Psoas muscle (tissue), 8 donors: ENCODE results near the gene GNAQ. TPM values are rescaled to one million over a fixed set of nuclear protein-coding genes. Genes with fewer than 3 reads are reported as not detected.

Source experiments
- ATAC-seq, 4 donors: fragments of 200-7000 bp; cut with Tn5 transposase; one replicate each; pipeline ENCODE4 v1.9.1; 2020; ENCODE audit warnings: moderate library complexity in 3 of 4, mild to moderate bottlenecking in 2 of 4
- DNase-seq, 2 donors: peaks; one replicate each; pipeline ENCODE4 v3.0.0-alpha.2; 2020
- H3K27ac ChIP-seq: fragments of 200-600 bp; one replicate; pipeline ENCODE4 v1.8.0; 2022
- H3K27me3 ChIP-seq, 3 donors: fragments of 200-600 bp in 1 of 3; one replicate each; pipeline versions ENCODE4 v1.6.1 to v1.8.0; 2013 to 2022; ENCODE audit warnings: low read length in 2 of 3, mild to moderate bottlenecking in 2 of 3, moderate library complexity in 1 of 3; ENCODE audit not compliant: insufficient read depth in 3 of 3
- H3K36me3 ChIP-seq, 2 donors: fragments of 200-600 bp in 1 of 2; one replicate each; pipeline versions ENCODE4 v1.6.1 to v1.8.0; 2013 to 2022; ENCODE audit warnings: low read depth in 1 of 2, mild to moderate bottlenecking in 1 of 2, moderate library complexity in 1 of 2; ENCODE audit not compliant: insufficient read depth in 1 of 2
- H3K4me1 ChIP-seq: fragments of 200-600 bp; one replicate; pipeline ENCODE4 v1.8.0; 2022
- H3K4me3 ChIP-seq: fragments of 200-600 bp; one replicate; pipeline ENCODE4 v1.8.0; 2022; ENCODE audit warnings: mild to moderate bottlenecking
- H3K9me3 ChIP-seq: fragments of 200-600 bp; one replicate; pipeline ENCODE4 v1.8.0; 2022
- WGBS, 3 donors: extraction: QIAGEN DNeasy Blood & Tissue Kit; methylation state at CpG; one replicate each; pipeline versions ENCODE4 v1.1.6 to v1.1.7; 2013; 5-methylcytosine and 5-hydroxymethylcytosine counted together
- intact Hi-C, 2 donors: fragments of 100-400 bp; cut with DNase I; formaldehyde crosslinking; loops; one replicate each; pipeline versions ENCODE4 v1.11.0 to v1.14.2; 2022
- polyA plus RNA-seq, 3 donors: library from polyadenylated mRNA; stranded (reverse); fragments of 200-250 nt; gene quantifications; one replicate each; pipeline ENCODE4 v1.2.3, GENCODE V29; 2013
- total RNA-seq, 4 donors: library from RNA; stranded (reverse); fragmentation: NEBNext Ultra II Directional in 2 of 4; extraction: Animal tissue kit (Norgen Biotek cat#: 25700) in 2 of 4; gene quantifications; one replicate each; pipeline versions ENCODE4 v1.2.1 to v1.2.4, GENCODE V29; 2021 to 2023
- TF ChIP-seq, protein P1 (sequence below): fragments of 200-600 bp; IDR thresholded peaks from one replicate; pipeline ENCODE4 v1.8.0; 2022; ENCODE audit warnings: antibody characterized with exemption
- donor health status: healthy with polysubstance abuse.
- donor health status: DM: no; HTN: no; CAD: no; lungs with moderate emphysema.
- donor health status: Bipolar disorder and iron deficiency.
- donor health status: healthy.
- donor health status: DM: yes; HTN: yes; CAD: no.
- donor health status: DM: no; HTN: no; CAD: no.
- donor health status: DM: no; HTN: no; CAD: no.
- donor health status: DM: yes; HTN: yes; CAD: no.

The GNAQ gene
- total and polyA plus RNA-seq, 7 donors: 8.3 to 26.6 (median 23.8) TPM

DNA sequence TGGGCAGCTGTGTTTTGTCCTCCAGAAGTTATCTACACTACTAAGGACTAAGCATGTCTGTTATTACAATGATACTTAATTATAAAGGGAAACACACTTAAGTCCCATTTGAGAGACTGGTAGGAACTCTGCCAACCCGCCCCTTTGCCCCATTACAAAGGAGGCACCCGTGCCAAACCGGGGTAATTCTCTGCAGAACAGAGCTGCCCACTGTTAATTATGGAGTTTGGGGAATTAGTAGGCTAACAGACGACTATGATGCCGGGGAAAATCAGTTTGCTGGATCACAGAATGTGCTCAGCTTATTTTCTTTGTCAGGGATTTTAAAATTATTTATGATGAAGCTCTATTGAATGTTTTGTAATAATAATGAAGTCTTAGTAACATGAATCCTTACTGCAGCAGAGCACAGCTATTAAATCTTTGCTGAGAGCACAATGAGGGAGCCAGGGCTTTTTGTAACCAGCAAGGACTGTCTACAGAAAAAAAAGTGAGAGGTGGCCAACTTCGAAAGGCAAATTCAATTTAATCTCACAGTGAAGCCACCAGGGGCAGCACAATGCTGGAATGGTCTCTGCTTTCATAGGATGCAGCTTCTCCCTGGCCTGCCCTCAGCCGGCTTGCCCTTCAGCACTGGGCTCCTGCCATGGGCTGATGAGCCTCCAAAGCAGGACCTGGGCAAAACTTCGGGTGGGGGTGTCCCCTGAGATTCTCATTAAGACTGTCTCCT is 134.5 kb downstream of the GNAQ start:
- H3K4me3 ChIP-seq: no peak overlapping the region
- WGBS, 3 donors: 36 to 43% (median 42%) methylated on average over 8 of the region's 8 CpGs
- no peaks in the 10 kb centered on the region for H3K27me3 ChIP-seq
- H3K36me3 ChIP-seq: no peaks in the 10 kb centered on the region
- no peaks in the 10 kb centered on the region for H3K4me1 ChIP-seq
- H3K9me3 ChIP-seq: no peaks in the 10 kb centered on the region
- DNase-seq (peak in 1 of 2 donors; percentile 33), ATAC-seq (peak in 2 of 4 donors; percentile 27 to 44)
- intact Hi-C loops: no loop called here
- no peak overlapping the region for H3K27ac ChIP-seq
- TF ChIP-seq, protein P1, sequence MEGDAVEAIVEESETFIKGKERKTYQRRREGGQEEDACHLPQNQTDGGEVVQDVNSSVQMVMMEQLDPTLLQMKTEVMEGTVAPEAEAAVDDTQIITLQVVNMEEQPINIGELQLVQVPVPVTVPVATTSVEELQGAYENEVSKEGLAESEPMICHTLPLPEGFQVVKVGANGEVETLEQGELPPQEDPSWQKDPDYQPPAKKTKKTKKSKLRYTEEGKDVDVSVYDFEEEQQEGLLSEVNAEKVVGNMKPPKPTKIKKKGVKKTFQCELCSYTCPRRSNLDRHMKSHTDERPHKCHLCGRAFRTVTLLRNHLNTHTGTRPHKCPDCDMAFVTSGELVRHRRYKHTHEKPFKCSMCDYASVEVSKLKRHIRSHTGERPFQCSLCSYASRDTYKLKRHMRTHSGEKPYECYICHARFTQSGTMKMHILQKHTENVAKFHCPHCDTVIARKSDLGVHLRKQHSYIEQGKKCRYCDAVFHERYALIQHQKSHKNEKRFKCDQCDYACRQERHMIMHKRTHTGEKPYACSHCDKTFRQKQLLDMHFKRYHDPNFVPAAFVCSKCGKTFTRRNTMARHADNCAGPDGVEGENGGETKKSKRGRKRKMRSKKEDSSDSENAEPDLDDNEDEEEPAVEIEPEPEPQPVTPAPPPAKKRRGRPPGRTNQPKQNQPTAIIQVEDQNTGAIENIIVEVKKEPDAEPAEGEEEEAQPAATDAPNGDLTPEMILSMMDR: peak; percentile 7

DNA sequence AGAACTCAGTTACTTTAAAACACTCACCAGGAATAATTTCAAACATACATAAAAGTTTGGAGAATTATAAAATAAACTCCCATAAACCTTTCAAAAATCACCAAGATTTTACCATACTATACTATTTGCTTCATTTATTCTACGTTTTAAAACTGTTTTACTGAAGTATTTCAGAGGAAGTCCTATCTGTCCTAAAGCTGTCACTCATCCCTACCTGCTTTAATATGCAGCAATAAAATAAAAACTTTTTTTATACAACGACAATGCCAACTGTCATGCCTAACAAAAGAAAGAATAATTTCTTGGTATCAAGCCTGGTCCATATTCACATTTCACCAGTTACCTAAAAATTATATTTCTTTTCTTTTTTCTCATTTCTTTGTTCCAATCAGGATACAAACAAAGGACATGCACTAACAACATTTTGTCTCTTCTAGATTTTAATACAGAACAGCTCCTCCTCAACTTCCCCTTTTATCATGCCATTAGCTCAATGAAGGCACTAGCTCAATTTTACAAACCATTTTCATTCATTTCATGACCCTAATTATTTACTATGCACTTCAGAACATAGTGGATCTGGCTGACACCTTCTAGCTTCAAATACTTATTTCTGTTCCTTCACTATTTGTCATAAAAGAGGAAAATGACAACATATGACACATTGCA is 135.2 kb downstream of the GNAQ start:
- DNase-seq: no peak
- Histone ChIP-seq H3K4me3 (no peak overlapping the region), H3K27me3 (no peaks in the 10 kb centered on the region), H3K36me3 (no peaks in the 10 kb centered on the region), H3K9me3 (no peaks in the 10 kb centered on the region), H3K27ac (no peak overlapping the region), H3K4me1 (no peaks in the 10 kb centered on the region)
- TF ChIP-seq, protein P1: no peak
- WGBS, 3 donors: 75 to 76% (median 76%) methylated on average over 2 of the region's 2 CpGs
- intact Hi-C loops: no loop called here
- ATAC-seq: no peak

DNA sequence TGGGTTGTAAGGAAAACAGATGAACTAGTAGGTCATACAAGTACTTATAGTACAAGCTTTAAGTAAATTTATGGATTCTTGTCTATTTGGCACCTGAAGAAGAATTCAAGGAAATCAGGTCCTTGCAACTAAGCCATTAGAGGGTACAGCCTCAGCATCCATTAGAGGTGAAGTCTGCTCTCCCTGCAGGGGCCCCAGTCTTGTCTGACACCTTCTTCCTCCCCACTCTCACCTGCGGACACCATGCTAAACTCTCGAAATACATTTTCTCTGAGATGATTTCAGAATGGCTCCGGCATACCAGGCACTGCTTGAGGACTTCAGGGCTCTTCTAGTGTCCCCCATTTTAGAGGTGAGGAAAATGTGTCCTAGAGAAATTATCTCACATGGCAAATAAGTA is 137.9 kb downstream of the GNAQ start:
- TF ChIP-seq, protein P1: no peak
- no peaks in the 10 kb centered on the region for H3K36me3 ChIP-seq
- no peak overlapping the region for H3K4me3 ChIP-seq
- no peak overlapping the region for H3K27ac ChIP-seq
- DNase-seq (no peak), ATAC-seq (no peak)
- intact Hi-C loops: no loop called here
- no peaks in the 10 kb centered on the region for H3K9me3 ChIP-seq
- no peaks in the 10 kb centered on the region for H3K27me3 ChIP-seq
- H3K4me1 ChIP-seq: no peaks in the 10 kb centered on the region
- WGBS, 3 donors: 96 to 98% (median 96%) methylated on average over 3 of the region's 3 CpGs

DNA sequence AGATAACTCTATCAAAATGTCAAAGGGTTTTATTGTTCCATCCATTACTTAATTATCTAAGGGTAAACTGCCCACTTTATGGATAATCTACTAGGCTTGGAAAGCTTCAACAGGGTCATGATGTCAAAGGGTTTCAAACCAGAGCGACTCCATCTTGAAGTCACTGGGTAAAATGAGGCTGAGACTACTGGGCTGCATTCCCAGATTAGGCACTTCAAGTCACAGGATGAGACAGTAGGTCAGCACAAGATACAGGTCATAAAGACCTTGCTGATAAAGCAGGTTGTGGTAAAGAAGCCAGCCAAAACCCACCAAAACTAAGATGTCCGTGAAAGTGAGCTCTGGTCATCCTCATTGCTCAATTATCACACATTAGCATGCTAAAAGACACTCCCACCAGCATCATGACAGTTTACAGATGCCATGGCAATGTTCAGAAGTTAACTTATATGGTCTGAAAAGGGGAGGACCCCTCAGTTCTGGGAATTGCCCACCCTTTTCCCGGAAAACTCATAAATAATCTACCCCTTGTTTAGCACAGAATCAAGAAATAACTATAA is 138.6 kb downstream of the GNAQ start:
- no peaks in the 10 kb centered on the region for H3K27me3 ChIP-seq
- H3K36me3 ChIP-seq: no peaks in the 10 kb centered on the region
- no peak for ATAC-seq
- H3K9me3 ChIP-seq: no peaks in the 10 kb centered on the region
- 95 to 99% (median 96%) methylated on average over 3 of the region's 3 CpGs for WGBS, 3 donors
- TF ChIP-seq, protein P1: no peak
- no peaks in the 10 kb centered on the region for H3K4me1 ChIP-seq
- DNase-seq: no peak
- no peak overlapping the region for H3K27ac ChIP-seq
- intact Hi-C loops: no loop called here
- no peak overlapping the region for H3K4me3 ChIP-seq
